ENCODE measurements around the gene SERPINA5. TPM values are rescaled to one million over a fixed set of nuclear protein-coding genes. Genes with fewer than 3 reads are reported as not detected.

The SERPINA5 gene
- total RNA-seq, 1 donor from 2014 or later, result 0.50 TPM

DNA sequence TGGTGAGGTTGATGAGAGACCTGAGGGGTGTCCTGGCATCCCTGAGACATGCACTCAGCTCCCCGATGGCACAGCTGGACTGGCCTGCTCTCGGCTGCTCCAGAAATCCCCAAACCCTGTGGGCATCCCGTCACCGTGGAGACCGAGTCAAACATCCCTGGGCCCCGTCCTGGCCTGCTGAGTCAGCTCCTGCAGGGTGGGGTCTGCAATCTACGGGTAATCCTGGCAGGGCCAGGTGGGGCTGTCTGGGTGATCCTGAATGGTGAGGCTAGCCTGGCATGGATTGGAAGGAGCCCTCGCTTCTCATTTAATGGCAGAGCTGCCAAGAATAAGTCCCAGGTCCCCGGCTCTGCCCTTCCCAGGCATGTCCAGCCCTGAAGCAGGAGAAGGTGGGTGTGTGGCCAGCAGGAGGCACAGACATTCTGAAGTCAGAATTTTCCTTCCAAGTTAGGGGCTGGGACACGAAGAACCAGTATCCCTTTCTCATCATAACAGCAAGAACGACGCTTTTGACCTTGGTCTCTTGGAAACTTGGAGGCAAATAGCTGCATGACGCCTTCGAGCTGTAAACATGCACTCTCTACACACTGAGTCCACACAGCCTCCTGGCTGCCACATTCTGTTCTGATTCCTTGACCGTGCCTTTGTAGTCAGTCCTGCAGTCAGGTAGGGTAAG is 37.6 kb upstream of the SERPINA5 start:
- H3K4me1 Mint-ChIP-seq (ENCODE audit: low read depth), result peaks cover 17% of the 10 kb centered on the region
- no peak overlapping the region for H3K4me3 Mint-ChIP-seq (ENCODE audit: unreplicated experiment)
- no peak overlapping the region for H3K27ac Mint-ChIP-seq (ENCODE audit: unreplicated experiment)
- H3K9me3 Mint-ChIP-seq (ENCODE audit: low read depth), result peaks cover 15% of the 10 kb centered on the region
- H3K36me3 Mint-ChIP-seq (ENCODE audit: low read depth), result no peaks in the 10 kb centered on the region
- no peaks in the 10 kb centered on the region for H3K27me3 Mint-ChIP-seq (ENCODE audit: low read depth)
- DNase-seq (ENCODE audit: low spot score), result peak; percentile 60
- TF ChIP-seq, protein P1, sequence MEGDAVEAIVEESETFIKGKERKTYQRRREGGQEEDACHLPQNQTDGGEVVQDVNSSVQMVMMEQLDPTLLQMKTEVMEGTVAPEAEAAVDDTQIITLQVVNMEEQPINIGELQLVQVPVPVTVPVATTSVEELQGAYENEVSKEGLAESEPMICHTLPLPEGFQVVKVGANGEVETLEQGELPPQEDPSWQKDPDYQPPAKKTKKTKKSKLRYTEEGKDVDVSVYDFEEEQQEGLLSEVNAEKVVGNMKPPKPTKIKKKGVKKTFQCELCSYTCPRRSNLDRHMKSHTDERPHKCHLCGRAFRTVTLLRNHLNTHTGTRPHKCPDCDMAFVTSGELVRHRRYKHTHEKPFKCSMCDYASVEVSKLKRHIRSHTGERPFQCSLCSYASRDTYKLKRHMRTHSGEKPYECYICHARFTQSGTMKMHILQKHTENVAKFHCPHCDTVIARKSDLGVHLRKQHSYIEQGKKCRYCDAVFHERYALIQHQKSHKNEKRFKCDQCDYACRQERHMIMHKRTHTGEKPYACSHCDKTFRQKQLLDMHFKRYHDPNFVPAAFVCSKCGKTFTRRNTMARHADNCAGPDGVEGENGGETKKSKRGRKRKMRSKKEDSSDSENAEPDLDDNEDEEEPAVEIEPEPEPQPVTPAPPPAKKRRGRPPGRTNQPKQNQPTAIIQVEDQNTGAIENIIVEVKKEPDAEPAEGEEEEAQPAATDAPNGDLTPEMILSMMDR (IDR thresholded peaks at IDR 0.05), result peak; percentile 10

GRCh38 chr14:94544726-94545125 is 36.5 kb upstream of the SERPINA5 start:
- no peak for DNase-seq (ENCODE audit: low spot score)
- Mint-ChIP-seq H3K36me3 (ENCODE audit: low read depth) (no peaks in the 10 kb centered on the region), H3K27ac (ENCODE audit: unreplicated experiment) (no peak overlapping the region), H3K27me3 (ENCODE audit: low read depth) (no peaks in the 10 kb centered on the region), H3K4me1 (ENCODE audit: low read depth) (peaks cover 15% of the 10 kb centered on the region), H3K9me3 (ENCODE audit: low read depth) (peaks cover 15% of the 10 kb centered on the region), H3K4me3 (ENCODE audit: unreplicated experiment) (no peak overlapping the region)
- TF ChIP-seq, protein P1 (IDR thresholded peaks at IDR 0.05), result no peak

GRCh38 chr14:94545131-94545841 is 35.9 kb upstream of the SERPINA5 start:
- Mint-ChIP-seq H3K36me3 (ENCODE audit: low read depth) (no peaks in the 10 kb centered on the region), H3K4me1 (ENCODE audit: low read depth) (peaks cover 9% of the 10 kb centered on the region), H3K4me3 (ENCODE audit: unreplicated experiment) (no peak overlapping the region), H3K9me3 (ENCODE audit: low read depth) (peaks cover 15% of the 10 kb centered on the region), H3K27ac (ENCODE audit: unreplicated experiment) (no peak overlapping the region), H3K27me3 (ENCODE audit: low read depth) (no peaks in the 10 kb centered on the region)
- DNase-seq (ENCODE audit: low spot score), result no peak
- TF ChIP-seq, protein P1 (IDR thresholded peaks at IDR 0.05), result no peak

- TF ChIP-seq, protein P1 (IDR thresholded peaks at IDR 0.05), result no peak
- peaks cover 16% of the 10 kb centered on the region for H3K9me3 Mint-ChIP-seq (ENCODE audit: low read depth)
- peaks cover 3% of the 10 kb centered on the region for H3K4me1 Mint-ChIP-seq (ENCODE audit: low read depth)
- H3K36me3 Mint-ChIP-seq (ENCODE audit: low read depth), result no peaks in the 10 kb centered on the region
- no peak overlapping the region for H3K27ac Mint-ChIP-seq (ENCODE audit: unreplicated experiment)
- DNase-seq (ENCODE audit: low spot score), result no peak
- H3K4me3 Mint-ChIP-seq (ENCODE audit: unreplicated experiment), result no peak overlapping the region
- peaks cover 11% of the 10 kb centered on the region for H3K27me3 Mint-ChIP-seq (ENCODE audit: low read depth)
Measured at GRCh38 chr14:94547151-94547680, 34.0 kb upstream of the SERPINA5 start.

- no peak for DNase-seq (ENCODE audit: low spot score)
- no peak overlapping the region for H3K27ac Mint-ChIP-seq (ENCODE audit: unreplicated experiment)
- H3K36me3 Mint-ChIP-seq (ENCODE audit: low read depth), result no peaks in the 10 kb centered on the region
- H3K4me1 Mint-ChIP-seq (ENCODE audit: low read depth), result no peaks in the 10 kb centered on the region
- H3K27me3 Mint-ChIP-seq (ENCODE audit: low read depth), result peaks cover 16% of the 10 kb centered on the region
- TF ChIP-seq, protein P1 (IDR thresholded peaks at IDR 0.05), result no peak
- no peak overlapping the region for H3K4me3 Mint-ChIP-seq (ENCODE audit: unreplicated experiment)
- H3K9me3 Mint-ChIP-seq (ENCODE audit: low read depth), result peaks cover 21% of the 10 kb centered on the region
Measured at GRCh38 chr14:94547726-94548125, 33.5 kb upstream of the SERPINA5 start.
